Activated naive CD4-positive, alpha-beta T cell treated with anti-CD3 and anti-CD28 coated beads, Interleukin-2, amount 50 U/mL, for 16 hours (primary cell): Measurements from ENCODE around the gene MORN4.

ENCODE experiments used
- DNase-seq: peaks from one replicate; pipeline ENCODE4 v3.0.0-alpha.2; 2020

MORN4 gene

GRCh38 chr10:97572214-97572989 lies 60.9 kb downstream of the MORN4 start, which contains the start of gene ANKRD2:
Gene ANKRD2 (plus strand): TSS chr10:97572779. CDS start chr10:97572789, 10 bp downstream.
- DNase-seq, result peak; percentile 54

GRCh38 chr10:97571622-97572021 lies 61.7 kb downstream of the MORN4 start:
- no peak for DNase-seq

GRCh38 chr10:97570789-97571471 lies 62.4 kb downstream of the MORN4 start:
- no peak for DNase-seq

GRCh38 chr10:97570146-97570788 lies 63.0 kb downstream of the MORN4 start:
- DNase-seq, result no peak

GRCh38 chr10:97567891-97568290 lies 65.4 kb downstream of the MORN4 start:
- no peak for DNase-seq

GRCh38 chr10:97566336-97566996 lies 66.8 kb downstream of the MORN4 start:
- no peak for DNase-seq

GRCh38 chr10:97564776-97565175 lies 68.5 kb downstream of the MORN4 start:
- DNase-seq, result no peak
